UCSD-AML1 (cell line): ENCODE measurements around the gene SNRPA.
"Not testable (repeated sequence)": the region's sequence is repeated elsewhere in the genome, so short reads cannot be mapped to it uniquely, and the experiment has no call there.

Experiments
- DNase-seq: peaks from one replicate; lab custom pipeline; 2025; ENCODE audit not compliant: unreplicated experiment; lab: John Stamatoyannopoulos, UW

The SNRPA gene

DNA sequence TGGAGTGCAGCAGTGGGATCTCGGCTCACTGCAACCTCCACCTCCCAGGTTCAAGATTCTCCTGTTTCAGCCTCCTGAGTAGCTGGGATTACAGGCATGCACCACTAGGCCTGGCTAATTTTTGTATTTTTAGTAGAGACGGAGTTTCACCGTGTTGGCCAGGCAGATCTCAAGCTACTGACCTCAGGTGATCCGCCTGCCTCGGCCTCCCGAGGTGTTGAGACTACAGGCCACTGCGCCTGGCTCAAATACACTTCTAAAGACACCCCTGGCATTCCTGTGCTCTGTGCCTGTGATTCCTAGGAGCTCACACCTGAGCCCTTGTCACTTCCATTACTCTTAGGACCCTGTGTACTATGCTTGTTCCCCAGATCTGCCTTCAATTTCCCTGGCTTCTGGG lies 61.6 kb downstream of the SNRPA start:
- DNase-seq = not testable (repeated sequence)

DNA sequence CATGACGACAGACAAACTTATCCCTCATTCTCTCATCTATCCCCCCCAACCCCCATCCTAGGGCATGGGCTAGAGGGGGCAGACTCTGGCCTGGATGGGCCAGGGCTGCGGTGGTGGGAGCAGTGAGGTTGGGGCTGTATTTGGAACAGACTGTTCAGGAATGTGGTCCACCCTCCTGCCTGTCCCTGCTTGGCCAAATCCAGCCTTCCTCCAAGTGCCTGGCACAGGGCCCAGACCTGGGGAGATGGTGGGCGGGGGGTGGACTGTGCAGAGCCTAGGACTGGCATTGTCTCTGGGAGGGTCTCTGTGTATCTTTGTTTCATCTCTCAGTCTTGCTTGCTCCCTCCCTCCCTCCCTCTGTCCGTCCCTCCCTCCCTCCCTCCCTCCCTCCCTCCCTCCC lies 62.2 kb downstream of the SNRPA start:
- no peak for DNase-seq
